ENCODE results near the gene CXCL8. TPM values are rescaled to one million over a fixed set of nuclear protein-coding genes. Genes with fewer than 3 reads are reported as not detected.

Gene CXCL8
- total RNA-seq, 4 donors from 2014 or later: 0.62 to 1.9 (median 1.2) TPM; not detected in 1

- TF ChIP-seq CTCF (IDR thresholded peaks at IDR 0.05) (no peak), POLR2A (IDR thresholded peaks at IDR 0.05) (no peak), EP300 (IDR thresholded peaks at IDR 0.05) (no peak), POLR2AphosphoS5 (IDR thresholded peaks at IDR 0.05) (no peak)
- H3K4me1 ChIP-seq: peaks cover 0 to 6% (median 0%) of the 10 kb centered on the region in 3 donors
- no peaks in the 10 kb centered on the region for H3K36me3 ChIP-seq
- peaks cover 0 to 6% (median 0%) of the 10 kb centered on the region in 3 donors for H3K9me3 ChIP-seq
- 59 to 62% methylated on average over 1 of the region's 1 CpG for WGBS, 2 donors (ENCODE audit: low coverage in 1 of 2)
- ATAC-seq: no peak
- no peak overlapping the region for H3K27ac ChIP-seq
- H3K4me3 ChIP-seq: no peak overlapping the region
- H3K27me3 ChIP-seq: no peaks in the 10 kb centered on the region
These were observed 1.6 kb downstream of the CXCL8 start for GRCh38 chr4:73741750-73742489.

GRCh38 chr4:73742490-73743160, 2.3 kb downstream of the CXCL8 start:
- Histone ChIP-seq H3K27ac (no peak overlapping the region), H3K36me3 (no peaks in the 10 kb centered on the region), H3K9me3 (peaks cover 0 to 6% (median 0%) of the 10 kb centered on the region in 3 donors), H3K27me3 (peaks cover 1% of the 10 kb centered on the region), H3K4me1 (peaks cover 0 to 6% (median 0%) of the 10 kb centered on the region in 3 donors), H3K4me3 (no peak overlapping the region)
- TF ChIP-seq CTCF (IDR thresholded peaks at IDR 0.05) (no peak), POLR2A (IDR thresholded peaks at IDR 0.05) (no peak), POLR2AphosphoS5 (IDR thresholded peaks at IDR 0.05) (no peak)
- ATAC-seq: no peak
- 90 to 93% methylated on average over 2 of the region's 2 CpGs for WGBS, 2 donors (ENCODE audit: low coverage in 1 of 2)

GRCh38 chr4:73743281-73743680, 2.9 kb downstream of the CXCL8 start:
- no peak for ATAC-seq
- WGBS, 2 donors (ENCODE audit: low coverage in 1 of 2): 88 to 100% methylated on average over 1 of the region's 1 CpG
- no peak overlapping the region for H3K4me3 ChIP-seq
- H3K4me1 ChIP-seq: peaks cover 0 to 6% (median 0%) of the 10 kb centered on the region in 3 donors
- H3K27me3 ChIP-seq: peaks cover 5% of the 10 kb centered on the region
- H3K9me3 ChIP-seq: peaks cover 0 to 6% (median 0%) of the 10 kb centered on the region in 3 donors
- H3K36me3 ChIP-seq: no peaks in the 10 kb centered on the region
- TF ChIP-seq EP300 (IDR thresholded peaks at IDR 0.05): no peak
- no peak for TF ChIP-seq POLR2AphosphoS5 (IDR thresholded peaks at IDR 0.05)
- TF ChIP-seq CTCF (IDR thresholded peaks at IDR 0.05): no peak
- TF ChIP-seq POLR2A (IDR thresholded peaks at IDR 0.05): no peak
- H3K27ac ChIP-seq: no peak overlapping the region

GRCh38 chr4:73743795-73744194, 3.4 kb downstream of the CXCL8 start:
- TF ChIP-seq POLR2AphosphoS5 (IDR thresholded peaks at IDR 0.05): no peak
- no peak for ATAC-seq

GRCh38 chr4:73744203-73744602, 3.8 kb downstream of the CXCL8 start:
- peaks cover 0 to 6% (median 0%) of the 10 kb centered on the region in 3 donors for H3K4me1 ChIP-seq
- no peak overlapping the region for H3K4me3 ChIP-seq
- no peaks in the 10 kb centered on the region for H3K36me3 ChIP-seq
- H3K27me3 ChIP-seq: peaks cover 5% of the 10 kb centered on the region
- WGBS, 2 donors (ENCODE audit: low coverage in 1 of 2): 80 to 82% methylated on average over 5 of the region's 5 CpGs
- TF ChIP-seq POLR2AphosphoS5 (IDR thresholded peaks at IDR 0.05) (no peak), EP300 (IDR thresholded peaks at IDR 0.05) (no peak), POLR2A (IDR thresholded peaks at IDR 0.05) (no peak), CTCF (IDR thresholded peaks at IDR 0.05) (no peak)
- peaks cover 0 to 6% (median 0%) of the 10 kb centered on the region in 3 donors for H3K9me3 ChIP-seq
- H3K27ac ChIP-seq: no peak overlapping the region
- no peak for ATAC-seq

More at GRCh38 chr4:73743795-73744194, 3.4 kb downstream of the CXCL8 start:
- H3K27me3 ChIP-seq: peaks cover 5% of the 10 kb centered on the region
- H3K4me3 ChIP-seq: no peak overlapping the region
- peaks cover 0 to 6% (median 0%) of the 10 kb centered on the region in 3 donors for H3K9me3 ChIP-seq
- H3K36me3 ChIP-seq: no peaks in the 10 kb centered on the region
- H3K27ac ChIP-seq: no peak overlapping the region
- peaks cover 0 to 6% (median 0%) of the 10 kb centered on the region in 3 donors for H3K4me1 ChIP-seq
- WGBS, 2 donors (ENCODE audit: low coverage in 1 of 2): 33 to 63% methylated on average over 3 of the region's 3 CpGs

All from gastroesophageal sphincter (tissue), 4 donors.